Mammary epithelial cell (primary cell): Measurements from ENCODE around the gene NFRKB.

Experiments used
- EZH2 ChIP-seq: IDR thresholded peaks from 2 replicates; pipeline ENCODE4 v1.6.1; 2012; ENCODE audit warnings: low read length, inconsistent platforms, borderline replicate concordance
- TF ChIP-seq, protein P1 (sequence below), 2 donors: IDR thresholded peaks in 1 of 2; conservative IDR thresholded peaks in 1 of 2; 2 replicates each; pipeline ENCODE4 v1.5.1; 2011 to 2012; ENCODE audit warnings: inconsistent platforms in 2 of 2, low read length in 2 of 2, mild to moderate bottlenecking in 2 of 2, control low read depth in 1 of 2, low read depth in 1 of 2; ENCODE audit not compliant: insufficient read depth in 1 of 2; ENCODE audit errors: extremely low read depth in 1 of 2

DNA sequence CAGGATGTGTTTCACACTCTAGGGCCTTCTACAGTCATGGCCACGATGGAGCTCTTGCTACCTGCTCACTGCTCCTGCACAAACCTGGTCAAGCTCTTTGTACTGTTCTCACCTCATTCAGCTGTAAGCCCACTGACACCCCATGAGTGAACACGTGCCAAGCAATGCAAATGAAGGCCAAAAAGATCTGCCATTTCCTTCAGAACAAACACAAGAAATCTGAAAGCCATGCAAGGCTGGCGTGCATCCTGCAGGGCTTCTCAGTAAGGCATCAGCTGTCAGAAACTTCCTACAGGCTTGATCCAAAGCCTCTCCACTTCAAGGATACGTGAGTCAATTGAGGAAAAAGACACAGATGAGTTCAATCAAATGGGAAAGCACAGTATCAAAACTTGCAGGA lies 44.1 kb upstream of the NFRKB start:
- TF ChIP-seq, protein P1, sequence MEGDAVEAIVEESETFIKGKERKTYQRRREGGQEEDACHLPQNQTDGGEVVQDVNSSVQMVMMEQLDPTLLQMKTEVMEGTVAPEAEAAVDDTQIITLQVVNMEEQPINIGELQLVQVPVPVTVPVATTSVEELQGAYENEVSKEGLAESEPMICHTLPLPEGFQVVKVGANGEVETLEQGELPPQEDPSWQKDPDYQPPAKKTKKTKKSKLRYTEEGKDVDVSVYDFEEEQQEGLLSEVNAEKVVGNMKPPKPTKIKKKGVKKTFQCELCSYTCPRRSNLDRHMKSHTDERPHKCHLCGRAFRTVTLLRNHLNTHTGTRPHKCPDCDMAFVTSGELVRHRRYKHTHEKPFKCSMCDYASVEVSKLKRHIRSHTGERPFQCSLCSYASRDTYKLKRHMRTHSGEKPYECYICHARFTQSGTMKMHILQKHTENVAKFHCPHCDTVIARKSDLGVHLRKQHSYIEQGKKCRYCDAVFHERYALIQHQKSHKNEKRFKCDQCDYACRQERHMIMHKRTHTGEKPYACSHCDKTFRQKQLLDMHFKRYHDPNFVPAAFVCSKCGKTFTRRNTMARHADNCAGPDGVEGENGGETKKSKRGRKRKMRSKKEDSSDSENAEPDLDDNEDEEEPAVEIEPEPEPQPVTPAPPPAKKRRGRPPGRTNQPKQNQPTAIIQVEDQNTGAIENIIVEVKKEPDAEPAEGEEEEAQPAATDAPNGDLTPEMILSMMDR (conservative IDR thresholded peaks at IDR 0.05 in 1 of 2, IDR thresholded peaks at IDR 0.05 in 1 of 2; ENCODE audit: extremely low read depth in 1 of 2, insufficient read depth in 1 of 2, low read depth in 1 of 2, low read length in 2 of 2): no peak
- TF ChIP-seq EZH2: no peak
